ENCODE data around the gene GINS2.

GINS2 gene

GRCh38 chr16:85704011-85704410, 15.3 kb upstream of the GINS2 start:
- Histone ChIP-seq H3K36me3 (ENCODE audit: insufficient read depth, low read length) (no peaks in the 10 kb centered on the region), H4K20me1 (ENCODE audit: insufficient read depth, low read length, poor library complexity, severe bottlenecking) (no peaks in the 10 kb centered on the region), H3F3A (ENCODE audit: low read depth) (no peaks in the 10 kb centered on the region), H3K4me1 (ENCODE audit: insufficient read depth, low read length, poor library complexity, severe bottlenecking) (no peaks in the 10 kb centered on the region), H3K79me2 (ENCODE audit: insufficient read depth, low read length) (no peaks in the 10 kb centered on the region), H3K4me2 (ENCODE audit: low read depth, low read length, poor library complexity, severe bottlenecking) (no peak overlapping the region), H3K27me3 (ENCODE audit: insufficient read depth, low read length, poor library complexity, severe bottlenecking) (no peaks in the 10 kb centered on the region), H3K4me3 (ENCODE audit: low read length, poor library complexity, severe bottlenecking) (no peak overlapping the region), H2AFZ (ENCODE audit: low read length) (no peak overlapping the region), H3K9ac (ENCODE audit: low read depth, low read length, poor library complexity, severe bottlenecking) (no peak overlapping the region), H3K9me3 (ENCODE audit: insufficient read depth, low read depth, low read length) (no peaks in the 10 kb centered on the region), H3K9me2 (replicated peaks; ENCODE audit: low read depth, low read length) (no peaks in the 10 kb centered on the region)
- no peak for TF ChIP-seq CTCF (conservative IDR thresholded peaks at IDR 0.05; ENCODE audit: low read length)
- no peak for TF ChIP-seq EZH2phosphoT487 (IDR thresholded peaks at IDR 0.05; ENCODE audit: borderline replicate concordance)

- Histone ChIP-seq H3F3A (ENCODE audit: low read depth) (no peaks in the 10 kb centered on the region), H3K4me3 (ENCODE audit: low read length, poor library complexity, severe bottlenecking) (no peak overlapping the region), H3K4me2 (ENCODE audit: low read depth, low read length, poor library complexity, severe bottlenecking) (no peak overlapping the region), H2AFZ (ENCODE audit: low read length) (no peak overlapping the region), H3K36me3 (ENCODE audit: insufficient read depth, low read length) (no peaks in the 10 kb centered on the region), H3K9me2 (replicated peaks; ENCODE audit: low read depth, low read length) (no peaks in the 10 kb centered on the region), H3K9me3 (ENCODE audit: insufficient read depth, low read depth, low read length) (no peaks in the 10 kb centered on the region), H3K27me3 (ENCODE audit: insufficient read depth, low read length, poor library complexity, severe bottlenecking) (no peaks in the 10 kb centered on the region), H4K20me1 (ENCODE audit: insufficient read depth, low read length, poor library complexity, severe bottlenecking) (no peaks in the 10 kb centered on the region), H3K79me2 (ENCODE audit: insufficient read depth, low read length) (no peaks in the 10 kb centered on the region), H3K4me1 (ENCODE audit: insufficient read depth, low read length, poor library complexity, severe bottlenecking) (no peaks in the 10 kb centered on the region), H3K9ac (ENCODE audit: low read depth, low read length, poor library complexity, severe bottlenecking) (no peak overlapping the region)
- no peak for TF ChIP-seq CTCF (conservative IDR thresholded peaks at IDR 0.05; ENCODE audit: low read length)
These were observed 10.9 kb upstream of the GINS2 start for GRCh38 chr16:85699628-85700027.

- no peaks in the 10 kb centered on the region for H3K36me3 ChIP-seq (ENCODE audit: insufficient read depth, low read length)
- no peak overlapping the region for H2AFZ ChIP-seq (ENCODE audit: low read length)
- H3F3A ChIP-seq (ENCODE audit: low read depth): no peaks in the 10 kb centered on the region
- H3K4me3 ChIP-seq (ENCODE audit: low read length, poor library complexity, severe bottlenecking): no peak overlapping the region
- H3K9ac ChIP-seq (ENCODE audit: low read depth, low read length, poor library complexity, severe bottlenecking): no peak overlapping the region
- no peak overlapping the region for H3K4me2 ChIP-seq (ENCODE audit: low read depth, low read length, poor library complexity, severe bottlenecking)
- H3K79me2 ChIP-seq (ENCODE audit: insufficient read depth, low read length): no peaks in the 10 kb centered on the region
- no peak for TF ChIP-seq EZH2phosphoT487 (IDR thresholded peaks at IDR 0.05; ENCODE audit: borderline replicate concordance)
- no peak for TF ChIP-seq CTCF (conservative IDR thresholded peaks at IDR 0.05; ENCODE audit: low read length)
- H3K9me2 ChIP-seq (replicated peaks; ENCODE audit: low read depth, low read length): no peaks in the 10 kb centered on the region
- H3K4me1 ChIP-seq (ENCODE audit: insufficient read depth, low read length, poor library complexity, severe bottlenecking): no peaks in the 10 kb centered on the region
- H3K27me3 ChIP-seq (ENCODE audit: insufficient read depth, low read length, poor library complexity, severe bottlenecking): no peaks in the 10 kb centered on the region
- no peaks in the 10 kb centered on the region for H4K20me1 ChIP-seq (ENCODE audit: insufficient read depth, low read length, poor library complexity, severe bottlenecking)
- no peaks in the 10 kb centered on the region for H3K9me3 ChIP-seq (ENCODE audit: insufficient read depth, low read depth, low read length)
These were observed 10.3 kb upstream of the GINS2 start for GRCh38 chr16:85698935-85699558.
